Testis (tissue), 3 donors: ENCODE results near the gene EXOC7. TPM values are rescaled to one million over a fixed set of nuclear protein-coding genes. Genes with fewer than 3 reads are reported as not detected.

Experiments
- DNase-seq: peaks from one replicate; pipeline ENCODE4 v3.0.0-alpha.2; 2019
- H3K27ac ChIP-seq, 2 donors: fragments of 200-600 bp; sonication (generic); one replicate each; pipeline ENCODE4 v1.5.1; 2019
- H3K27me3 ChIP-seq: fragments of 200-600 bp; sonication (generic); one replicate; pipeline ENCODE4 v1.5.1; 2019
- H3K36me3 ChIP-seq: fragments of 200-600 bp; sonication (generic); one replicate; pipeline ENCODE4 v1.5.1; 2017; ENCODE audit warnings: low read depth; ENCODE audit errors: missing control alignments
- H3K4me1 ChIP-seq: fragments of 200-600 bp; sonication (generic); one replicate; pipeline ENCODE4 v1.5.1; 2019
- H3K4me3 ChIP-seq, 2 donors: fragments of 200-600 bp; sonication (generic); one replicate each; pipeline ENCODE4 v1.5.1; 2017 to 2019
- H3K9me3 ChIP-seq: fragments of 200-600 bp; sonication (generic); one replicate; pipeline ENCODE4 v1.5.1; 2017
- POLR2A ChIP-seq: fragments of 450-650 bp; IDR thresholded peaks from one replicate; pipeline ENCODE4 v1.6.1; 2017; ENCODE audit warnings: antibody characterized with exemption, mild to moderate bottlenecking, moderate library complexity
- WGBS, 2 donors: methylation state at CpG; one replicate each; pipeline ENCODE4 v1.1.5; 2018; 5-methylcytosine and 5-hydroxymethylcytosine counted together
- intact Hi-C: fragments of 100-400 bp; cut with DNase I; formaldehyde crosslinking; loops from one replicate; pipeline ENCODE4 v1.15.1; 2023; ENCODE audit warnings: low total_unique reads
- microRNA-seq, 2 donors: library from miRNA; unstranded; fragments of <30 nt; microRNA quantifications; one replicate each; pipeline ENCODE4, GENCODE V29; 2016; ENCODE audit warnings: borderline number of aligned reads in 2 of 2, borderline replicate concordance in 1 of 2
- polyA plus RNA-seq: library from polyadenylated mRNA; stranded (reverse); fragments of 350-450 nt; fragmentation: Illumina TruSeq; extraction: RNeasy Lipid Tissue Mini Kit (QIAGEN cat#74804); gene quantifications from one replicate; pipeline ENCODE4 v1.2.3, GENCODE V29; 2014; ENCODE audit warnings: low read depth, low replicate concordance; ENCODE audit not compliant: insufficient read depth
- small RNA-seq, 2 donors: library from RNA; depleted of rRNA; stranded (forward); fragments of <200 nt; gene quantifications; one replicate each; pipeline ENCODE3, GENCODE V24; 2016
- total RNA-seq, 2 donors: library from RNA; depleted of rRNA; stranded (reverse); fragments of >200 nt; gene quantifications; one replicate each; pipeline ENCODE4 v1.2.3, GENCODE V29; 2016
- TF ChIP-seq, protein P1 (sequence below), 3 experiments: fragments of 450-650 bp in 2 of 3; fragments of 200-600 bp in 1 of 3; sonication (generic) in 1 of 3; IDR thresholded peaks; one replicate each; pipeline ENCODE4 v1.5.1; 2016 to 2019; ENCODE audit warnings: antibody characterized with exemption in 3 of 3, mild to moderate bottlenecking in 2 of 3, moderate library complexity in 1 of 3

Gene EXOC7
- total and polyA plus RNA-seq, 3 donors from 2014 or later: 99.1 to 138 (median 138) TPM

DNA sequence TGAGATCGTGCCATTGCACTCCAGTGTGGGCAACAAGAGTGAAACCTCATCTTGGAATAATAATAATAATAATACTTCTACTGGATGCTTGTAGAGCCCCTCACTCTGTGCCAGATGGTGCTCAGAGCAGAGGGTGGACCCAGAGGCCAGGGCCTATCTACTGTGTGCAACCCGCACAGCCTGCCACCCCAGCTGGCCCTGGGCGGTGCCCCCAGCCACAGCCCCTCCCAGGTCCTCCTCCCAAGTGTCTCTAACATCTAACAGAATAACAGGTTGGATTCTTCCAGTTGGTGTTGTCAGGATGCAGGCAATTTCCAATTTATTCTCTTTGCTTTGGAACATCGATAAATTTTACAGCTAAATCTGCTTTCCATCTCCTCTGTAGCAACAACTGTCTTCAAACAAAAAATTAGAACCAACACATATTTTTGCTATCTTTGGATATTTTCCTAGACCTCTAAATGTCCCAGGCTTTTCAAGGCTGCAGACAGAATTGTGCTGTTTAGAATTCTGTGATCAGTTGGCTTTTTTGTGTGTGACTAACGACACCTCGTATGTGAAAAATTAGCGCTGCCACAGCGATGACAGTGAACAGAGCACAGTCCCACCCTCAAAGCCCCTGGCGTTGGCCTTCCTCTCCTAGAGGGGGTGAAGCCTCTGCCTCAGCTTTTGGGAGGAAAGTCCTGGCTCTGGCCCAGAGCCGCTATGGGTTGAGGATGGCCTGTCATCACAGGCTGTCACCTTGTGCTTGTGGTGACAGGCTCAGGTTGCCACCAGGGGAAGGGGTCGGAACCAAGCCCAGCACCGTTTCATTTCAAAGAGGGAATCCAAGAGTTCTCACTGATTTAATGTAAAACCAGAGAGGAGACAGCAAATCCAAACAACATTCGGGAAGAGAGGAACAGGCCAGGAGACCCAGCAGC is 68.9 kb downstream of the EXOC7 start:
- intact Hi-C loops: no loop called here
- no peaks in the 10 kb centered on the region for H3K9me3 ChIP-seq
- peak overlapping the region in 1 of 2 donors; percentile 33 for H3K27ac ChIP-seq
- H3K4me1 ChIP-seq: peaks cover 15% of the 10 kb centered on the region
- 60 to 68% methylated on average over 13 of the region's 13 CpGs for WGBS, 2 donors
- TF ChIP-seq, protein P1, sequence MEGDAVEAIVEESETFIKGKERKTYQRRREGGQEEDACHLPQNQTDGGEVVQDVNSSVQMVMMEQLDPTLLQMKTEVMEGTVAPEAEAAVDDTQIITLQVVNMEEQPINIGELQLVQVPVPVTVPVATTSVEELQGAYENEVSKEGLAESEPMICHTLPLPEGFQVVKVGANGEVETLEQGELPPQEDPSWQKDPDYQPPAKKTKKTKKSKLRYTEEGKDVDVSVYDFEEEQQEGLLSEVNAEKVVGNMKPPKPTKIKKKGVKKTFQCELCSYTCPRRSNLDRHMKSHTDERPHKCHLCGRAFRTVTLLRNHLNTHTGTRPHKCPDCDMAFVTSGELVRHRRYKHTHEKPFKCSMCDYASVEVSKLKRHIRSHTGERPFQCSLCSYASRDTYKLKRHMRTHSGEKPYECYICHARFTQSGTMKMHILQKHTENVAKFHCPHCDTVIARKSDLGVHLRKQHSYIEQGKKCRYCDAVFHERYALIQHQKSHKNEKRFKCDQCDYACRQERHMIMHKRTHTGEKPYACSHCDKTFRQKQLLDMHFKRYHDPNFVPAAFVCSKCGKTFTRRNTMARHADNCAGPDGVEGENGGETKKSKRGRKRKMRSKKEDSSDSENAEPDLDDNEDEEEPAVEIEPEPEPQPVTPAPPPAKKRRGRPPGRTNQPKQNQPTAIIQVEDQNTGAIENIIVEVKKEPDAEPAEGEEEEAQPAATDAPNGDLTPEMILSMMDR (IDR thresholded peaks at IDR 0.05): no peak
- TF ChIP-seq POLR2A: no peak
- no peak for DNase-seq
- no peak overlapping the region for H3K4me3 ChIP-seq
- no peaks in the 10 kb centered on the region for H3K27me3 ChIP-seq
- H3K36me3 ChIP-seq: no peaks in the 10 kb centered on the region

DNA sequence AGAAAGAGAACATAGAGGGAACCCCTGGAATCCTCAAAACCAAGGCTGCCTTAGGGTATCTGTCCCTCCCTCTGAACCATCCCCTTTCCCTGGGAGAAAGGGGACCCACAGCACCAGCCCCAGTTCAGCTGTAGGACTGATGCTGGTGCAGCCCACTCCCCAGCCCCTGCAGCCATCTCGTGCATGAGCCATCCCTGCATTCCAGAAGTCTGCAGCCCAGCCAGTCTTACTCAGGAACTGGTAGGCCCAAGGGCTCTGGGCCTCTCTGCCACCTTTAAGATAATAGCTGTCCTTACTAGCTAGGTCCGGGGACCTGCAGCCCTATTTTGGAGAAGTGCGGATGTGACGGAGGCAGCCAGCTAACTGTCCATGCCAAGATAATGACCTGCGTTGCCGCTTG is 70.4 kb downstream of the EXOC7 start:
- 81 to 93% methylated on average over 6 of the region's 6 CpGs for WGBS, 2 donors
- Histone ChIP-seq H3K4me1 (peaks cover 21% of the 10 kb centered on the region), H3K4me3 (no peak overlapping the region), H3K27me3 (no peaks in the 10 kb centered on the region), H3K36me3 (no peaks in the 10 kb centered on the region), H3K9me3 (no peaks in the 10 kb centered on the region), H3K27ac (no peak overlapping the region)
- intact Hi-C loops: no loop called here
- TF ChIP-seq, protein P1 (IDR thresholded peaks at IDR 0.05): no peak
- TF ChIP-seq POLR2A: no peak
- no peak for DNase-seq

DNA sequence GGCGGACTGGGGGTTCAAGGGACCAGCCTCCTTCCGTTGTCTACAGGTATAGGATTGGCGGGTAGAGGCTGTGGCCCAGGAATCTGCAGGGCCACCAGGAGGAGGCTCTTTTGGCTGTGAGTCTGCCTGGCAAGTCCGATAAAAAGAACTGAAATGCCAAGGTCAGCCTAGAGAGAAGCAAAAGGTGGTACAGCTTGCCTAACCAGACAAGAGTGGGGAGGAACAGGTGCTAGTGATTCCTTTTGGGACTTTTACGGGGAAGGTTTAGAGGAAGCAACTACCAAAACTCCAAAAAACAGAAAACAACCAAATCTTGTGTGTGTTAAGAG is 70.8 kb downstream of the EXOC7 start:
- TF ChIP-seq, protein P1 (IDR thresholded peaks at IDR 0.05): no peak
- no peak for TF ChIP-seq POLR2A
- no peak for DNase-seq
- H3K27ac ChIP-seq: no peak overlapping the region
- H3K4me3 ChIP-seq: no peak overlapping the region
- WGBS, 2 donors: 72 to 90% methylated on average over 5 of the region's 5 CpGs
- no peaks in the 10 kb centered on the region for H3K27me3 ChIP-seq
- H3K36me3 ChIP-seq: no peaks in the 10 kb centered on the region
- H3K9me3 ChIP-seq: no peaks in the 10 kb centered on the region
- H3K4me1 ChIP-seq: peaks cover 21% of the 10 kb centered on the region
- intact Hi-C loops: no loop called here

DNA sequence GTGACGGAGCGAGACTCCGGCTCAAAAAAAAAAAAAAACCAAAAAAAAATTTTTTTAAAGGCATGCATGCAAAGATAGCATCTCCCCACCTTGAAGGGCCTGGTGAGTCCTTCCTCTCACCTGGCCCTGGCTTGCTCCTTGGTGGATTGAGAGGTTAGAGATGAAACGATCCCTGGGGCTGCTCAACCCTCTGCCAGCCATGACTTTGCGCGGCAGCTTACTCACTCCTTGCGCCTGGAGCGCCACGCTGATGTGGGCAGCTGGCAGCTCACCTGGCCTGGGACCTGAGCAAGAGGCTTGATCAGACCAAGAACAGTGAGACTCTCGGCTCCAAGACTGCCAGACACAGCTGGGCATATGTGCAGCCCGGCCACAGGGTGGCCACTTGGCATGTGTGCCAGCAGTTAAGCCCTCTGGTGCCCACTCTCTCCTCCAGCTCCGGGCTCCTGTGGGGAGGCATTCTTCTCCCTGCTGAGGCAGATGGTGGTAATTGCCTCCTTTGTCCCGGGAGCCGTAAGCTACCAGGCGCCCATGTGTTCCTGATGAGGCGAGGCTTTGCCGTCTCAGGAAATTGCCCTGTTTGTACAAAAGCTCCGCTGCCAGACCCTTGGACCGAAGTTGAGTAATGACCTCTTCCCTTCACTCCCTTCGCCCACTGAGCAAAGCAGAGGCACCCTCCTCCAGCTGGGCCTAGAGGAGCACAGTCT is 71.4 kb downstream of the EXOC7 start:
- H3K27me3 ChIP-seq: no peaks in the 10 kb centered on the region
- H3K4me3 ChIP-seq: no peak overlapping the region
- no peak overlapping the region for H3K27ac ChIP-seq
- no peak for DNase-seq
- H3K9me3 ChIP-seq: no peaks in the 10 kb centered on the region
- H3K36me3 ChIP-seq: no peaks in the 10 kb centered on the region
- WGBS, 2 donors: 86 to 88% methylated on average over 13 to 20 of the region's 20 CpGs
- intact Hi-C loops: no loop called here
- peaks cover 21% of the 10 kb centered on the region for H3K4me1 ChIP-seq
- no peak for TF ChIP-seq POLR2A
- TF ChIP-seq, protein P1 (IDR thresholded peaks at IDR 0.05): peak in 2 of 3 experiments; percentile 2 to 29

Small RNA genes lying within 50 kb of the gene (microRNA-seq; reads per million reads assigned to microRNA genes)
- 7.0 to 7.6 reads per million in 2 donors for gene MIR6868

Small RNA genes lying within 50 kb of the gene (small RNA-seq; reads per million reads assigned to genes)
- gene MIR6868: 0 reads per million in 2 donors

Other genes with a start within 250 kb of the EXOC7 start
- gene WBP2, start 248.5 kb downstream of the EXOC7 start, total RNA-seq: 100 to 1,000 TPM in 1 of 2 donors, 10 to 100 TPM in 1; 96.1 to 127 TPM
- 217 TPM for gene WBP2, start 248.5 kb downstream of the EXOC7 start, polyA plus RNA-seq
- gene TRIM47, start 225.2 kb downstream of the EXOC7 start, total RNA-seq: 10 to 100 TPM; 43.5 to 48.6 TPM
- 18.3 TPM for gene TRIM47, start 225.2 kb downstream of the EXOC7 start, polyA plus RNA-seq
- 10 to 100 TPM; 23.4 to 25.5 TPM for gene TRIM65, start 206.8 kb downstream of the EXOC7 start, total RNA-seq
- 8.6 TPM for gene TRIM65, start 206.8 kb downstream of the EXOC7 start, polyA plus RNA-seq
- 10 to 100 TPM; 88.2 to 88.7 TPM for gene MRPL38, start 198.9 kb downstream of the EXOC7 start, total RNA-seq
- 101 TPM for gene MRPL38, start 198.9 kb downstream of the EXOC7 start, polyA plus RNA-seq
- 100 to 1,000 TPM in 1 of 2 donors, 10 to 100 TPM in 1; 81.1 to 119 TPM for gene FBF1, start 162.7 kb downstream of the EXOC7 start, total RNA-seq
- gene FBF1, start 162.7 kb downstream of the EXOC7 start, polyA plus RNA-seq: 85.4 TPM
- 10 to 100 TPM; 64.1 to 77.7 TPM for gene ACOX1, start 124.6 kb downstream of the EXOC7 start, total RNA-seq
- gene ACOX1, start 124.6 kb downstream of the EXOC7 start, polyA plus RNA-seq: 24.1 TPM
- gene TEN1, start 124.5 kb downstream of the EXOC7 start, total RNA-seq: 10 to 100 TPM; 15.4 to 17.8 TPM
- 19.5 TPM for gene TEN1, start 124.5 kb downstream of the EXOC7 start, polyA plus RNA-seq
- 10 to 100 TPM; 16.9 to 17.1 TPM for gene CDK3, start 102.9 kb downstream of the EXOC7 start, total RNA-seq
- gene CDK3, start 102.9 kb downstream of the EXOC7 start, polyA plus RNA-seq: 15.0 TPM
- gene EVPL, start 76.5 kb downstream of the EXOC7 start, total RNA-seq: 1 to 10 TPM; 2.7 to 3.5 TPM
- gene EVPL, start 76.5 kb downstream of the EXOC7 start, polyA plus RNA-seq: 1.2 TPM
- gene SRP68, start 31.3 kb downstream of the EXOC7 start, total RNA-seq: 10 to 100 TPM; 49.2 to 53.4 TPM
- gene SRP68, start 31.3 kb downstream of the EXOC7 start, polyA plus RNA-seq: 79.6 TPM
- gene GALR2, start 29.0 kb downstream of the EXOC7 start, total RNA-seq: 1 to 10 TPM in 1 of 2 donors, under 1 TPM in 1; 0.31 to 1.6 TPM
- gene GALR2, start 29.0 kb downstream of the EXOC7 start, polyA plus RNA-seq: 0.47 TPM
- gene ZACN, start 24.6 kb downstream of the EXOC7 start, total RNA-seq: under 1 TPM in 1 of 2 donors, not detected in 1; 0.31 TPM
- gene ZACN, start 24.6 kb downstream of the EXOC7 start, polyA plus RNA-seq: 0.13 TPM
- 10 to 100 TPM; 22.9 to 29.4 TPM for gene FOXJ1, start 37.5 kb upstream of the EXOC7 start, total RNA-seq
- 30.5 TPM for gene FOXJ1, start 37.5 kb upstream of the EXOC7 start, polyA plus RNA-seq
- 100 to 1,000 TPM; 101 to 108 TPM for gene RNF157, start 136.7 kb upstream of the EXOC7 start, total RNA-seq
- 98.8 TPM for gene RNF157, start 136.7 kb upstream of the EXOC7 start, polyA plus RNA-seq
- 10 to 100 TPM; 13.6 to 16.7 TPM for gene UBALD2, start 161.6 kb upstream of the EXOC7 start, total RNA-seq
- gene UBALD2, start 161.6 kb upstream of the EXOC7 start, polyA plus RNA-seq: 48.7 TPM
- gene QRICH2, start 204.5 kb upstream of the EXOC7 start, total RNA-seq: 10 to 100 TPM; 27.0 to 39.0 TPM
- gene QRICH2, start 204.5 kb upstream of the EXOC7 start, polyA plus RNA-seq: 43.4 TPM